Stomach (tissue), 4 donors: ENCODE data around the gene FAM13C.

ENCODE experiments used
- CTCF ChIP-seq, 7 experiments: fragments of 450-650 bp in 4 of 7; fragments of 200-600 bp in 3 of 7; sonication (generic) in 3 of 7; IDR thresholded peaks; one replicate each; pipeline ENCODE4 v1.5.1; 2016 to 2019; ENCODE audit warnings: antibody characterized with exemption in 7 of 7, control low read depth in 2 of 7, mild to moderate bottlenecking in 1 of 7
- POLR2A ChIP-seq, 4 donors: fragments of 450-650 bp; IDR thresholded peaks; one replicate each; pipeline ENCODE4 v1.6.1; 2016; ENCODE audit warnings: antibody characterized with exemption in 4 of 4, control low read depth in 2 of 4, mild to moderate bottlenecking in 1 of 4, moderate library complexity in 1 of 4
- POLR2AphosphoS5 ChIP-seq, 3 donors: sonication (generic); formaldehyde crosslinking; IDR thresholded peaks; one replicate each; pipeline ENCODE4 v1.6.1; 2016; ENCODE audit warnings: antibody characterized with exemption in 3 of 3

- TF ChIP-seq CTCF (IDR thresholded peaks at IDR 0.05) (no peak), POLR2A (IDR thresholded peaks at IDR 0.05) (no peak), POLR2AphosphoS5 (IDR thresholded peaks at IDR 0.05) (no peak)
Measured at GRCh38 chr10:59317066-59317465, 45.3 kb downstream of the FAM13C start.
